ENCODE data around the gene GPR137C. TPM values are rescaled to one million over a fixed set of nuclear protein-coding genes. Genes with fewer than 3 reads are reported as not detected.

GPR137C gene
- total RNA-seq, 2 experiments from 2014 or later: 0.19 to 0.55 TPM

GRCh38 chr14:52656905-52657304, 104.3 kb downstream of the GPR137C start:
- ChIA-PET POLR2A (interaction anchor here (0.7 kb wide), 1 partner anchor 66 kb away, joined by 6 read pairs; no protein-coding TSS in a partner anchor), CTCF (no interaction called here)

- POLR2A ChIA-PET: interaction anchor here (0.6 kb wide), 1 partner anchor 14 kb away, joined by 3 read pairs; no protein-coding TSS in a partner anchor
- CTCF ChIA-PET: no interaction called here
These were observed 107.7 kb downstream of the GPR137C start for GRCh38 chr14:52660325-52660724.

- ChIA-PET POLR2A (interaction anchor here (0.6 kb wide), 1 partner anchor 15 kb away, joined by 3 read pairs; no protein-coding TSS in a partner anchor), CTCF (no interaction called here)
These were observed 108.2 kb downstream of the GPR137C start for GRCh38 chr14:52660832-52661231.

GRCh38 chr14:52661314-52661713, 108.7 kb downstream of the GPR137C start:
- CTCF ChIA-PET: no interaction called here
- POLR2A ChIA-PET: no interaction called here

- CTCF ChIA-PET: no interaction called here
These were observed 111.2 kb downstream of the GPR137C start for GRCh38 chr14:52663850-52664249.

GRCh38 chr14:52678591-52678990, 126.0 kb downstream of the GPR137C start:
- POLR2A ChIA-PET: no interaction called here
- CTCF ChIA-PET: no interaction called here

More at GRCh38 chr14:52663850-52664249, 111.2 kb downstream of the GPR137C start:
- POLR2A ChIA-PET: no interaction called here

GRCh38 chr14:52683985-52684520, 131.4 kb downstream of the GPR137C start:
- ChIA-PET CTCF (interaction anchor here (0.6 kb wide), 1 partner anchor 242 kb away, joined by 3 read pairs; no protein-coding TSS in a partner anchor), POLR2A (no interaction called here)

GRCh38 chr14:52686176-52686575, 133.5 kb downstream of the GPR137C start:
- CTCF ChIA-PET: interaction anchor here (1.2 kb wide), 1 partner anchor 14 kb away, joined by 3 read pairs; no protein-coding TSS in a partner anchor
- POLR2A ChIA-PET: no interaction called here

Other genes starting within 250 kb of the GPR137C start
- 10 to 100 TPM; 45.2 to 49.7 TPM for gene PTGER2, start 238.5 kb upstream of the GPR137C start, total RNA-seq
- 1 to 10 TPM; 5.0 to 5.2 TPM for gene TXNDC16, start 331 bp upstream of the GPR137C start, total RNA-seq
- 100 to 1,000 TPM; 130 TPM for gene ERO1A, start 142.7 kb downstream of the GPR137C start, total RNA-seq
- gene PSMC6, start 154.4 kb downstream of the GPR137C start, total RNA-seq: 100 to 1,000 TPM; 118 to 122 TPM
- 10 to 100 TPM; 18.2 to 18.7 TPM for gene STYX, start 177.3 kb downstream of the GPR137C start, total RNA-seq
- gene GNPNAT1, start 238.8 kb downstream of the GPR137C start, total RNA-seq: 10 to 100 TPM; 35.0 to 38.1 TPM

All from activated CD8-positive, alpha-beta memory T cell treated with anti-CD3 and anti-CD28 coated beads for 36 hours (primary cell).